B cell (primary cell): ENCODE results near the gene CFAP20DC. TPM values are rescaled to one million over a fixed set of nuclear protein-coding genes. Genes with fewer than 3 reads are reported as not detected.

Source experiments
- ATAC-seq: fragments of 200-7000 bp; cut with Tn5 transposase; one replicate; pipeline ENCODE4 v1.10.0; 2021; ENCODE audit warnings: low read depth, mild to moderate bottlenecking, moderate number of reproducible peaks, moderate library complexity
- CTCF ChIA-PET: fragments of 350-600 bp; sonication (Branson Sonifier 250); formaldehyde crosslinking; loops from one replicate; lab custom pipeline; 2021; ENCODE audit warnings: antibody characterized with exemption, inconsistent platforms; lab: Charles Lee
- POLR2A ChIA-PET: fragments of 350-600 bp; sonication (Branson Sonifier 250); formaldehyde crosslinking; loops from one replicate; lab custom pipeline; 2021; ENCODE audit warnings: antibody characterized with exemption; lab: Charles Lee
- DNase-seq: peaks from one replicate; pipeline ENCODE4 v3.0.0; 2013
- H2AFZ ChIP-seq: 2 replicates; pipeline ENCODE4 v1.6.1; 2012; ENCODE audit warnings: mild to moderate bottlenecking, low read depth, low read length; ENCODE audit not compliant: insufficient read depth, poor library complexity, severe bottlenecking
- H3K27ac ChIP-seq, 2 donors: 1 replicate in 1 of 2; 2 replicates in 1 of 2; pipeline ENCODE4 v1.5.1; 2012 to 2013; ENCODE audit warnings: low read length in 2 of 2, mild to moderate bottlenecking in 2 of 2, moderate library complexity in 1 of 2
- H3K27me3 ChIP-seq, 4 experiments: fragments of 200-600 bp in 1 of 4; sonication (generic) in 1 of 4; replicated peaks in 1 of 4; 1 replicate in 2 of 4; 2 replicates in 2 of 4; pipeline versions ENCODE4 v1.6.1 to v1.7.0; 2013 to 2016; ENCODE audit warnings: low read length in 3 of 4, mild to moderate bottlenecking in 2 of 4, mixed read lengths in 1 of 4, moderate library complexity in 1 of 4; ENCODE audit not compliant: insufficient read depth in 4 of 4, control insufficient read depth in 3 of 4; ENCODE audit errors: control extremely low read depth in 1 of 4
- H3K36me3 ChIP-seq, 2 experiments: replicated peaks in 1 of 2; 1 replicate in 1 of 2; 2 replicates in 1 of 2; pipeline versions ENCODE4 v1.6.1 to v1.7.1; 2013; ENCODE audit warnings: low read length in 1 of 2; ENCODE audit not compliant: insufficient read depth in 2 of 2, control insufficient read depth in 1 of 2; ENCODE audit errors: control extremely low read depth in 1 of 2, extremely low read depth in 1 of 2
- H3K4me1 ChIP-seq, 2 donors: fragments of 200-600 bp in 1 of 2; sonication (generic) in 1 of 2; 1 replicate in 1 of 2; 2 replicates in 1 of 2; pipeline versions ENCODE4 v1.5.1 to v1.6.1; 2013 to 2017; ENCODE audit warnings: low read length in 2 of 2; ENCODE audit not compliant: control insufficient read depth in 2 of 2, insufficient read depth in 2 of 2
- H3K4me2 ChIP-seq: replicated peaks from 2 replicates; pipeline ENCODE3; 2012; ENCODE audit warnings: mild to moderate bottlenecking, low read depth, low read length; ENCODE audit not compliant: poor library complexity, severe bottlenecking
- H3K4me3 ChIP-seq, 5 experiments: fragments of 200-600 bp in 1 of 5; sonication (generic) in 1 of 5; 1 replicate in 3 of 5; 2 replicates in 2 of 5; pipeline versions ENCODE4 v1.5.1 to v1.7.0; 2011 to 2016; ENCODE audit warnings: low read length in 4 of 5, mild to moderate bottlenecking in 4 of 5, low read depth in 2 of 5, control low read depth in 1 of 5, moderate library complexity in 1 of 5; ENCODE audit not compliant: insufficient read depth in 1 of 5; ENCODE audit errors: control extremely low read depth in 1 of 5, extremely low read depth in 1 of 5
- H3K79me2 ChIP-seq: fragments of 200-600 bp; sonication (generic); one replicate; pipeline ENCODE4 v1.6.0; 2016; ENCODE audit warnings: low read length; ENCODE audit not compliant: control insufficient read depth, insufficient read depth
- H3K9ac ChIP-seq: fragments of 200-600 bp; sonication (generic); 2 replicates; pipeline ENCODE4 v1.6.1; 2017; ENCODE audit warnings: mild to moderate bottlenecking, low read length, moderate library complexity
- H3K9me3 ChIP-seq, 3 donors: one replicate each; pipeline versions ENCODE4 v1.6.1 to v1.7.1; 2013; ENCODE audit warnings: low read length in 2 of 3; ENCODE audit not compliant: control insufficient read depth in 2 of 3, insufficient read depth in 1 of 3; ENCODE audit errors: control extremely low read depth in 1 of 3
- H4K20me1 ChIP-seq: 2 replicates; pipeline ENCODE4 v1.6.0; 2012; ENCODE audit warnings: mild to moderate bottlenecking, low read length; ENCODE audit not compliant: insufficient read depth, control insufficient read depth, poor library complexity, severe bottlenecking
- H3K27ac Mint-ChIP-seq: one replicate; pipeline ENCODE4 v1.8.0; 2021; ENCODE audit warnings: mixed read lengths
- H3K27me3 Mint-ChIP-seq: one replicate; pipeline ENCODE4 v1.8.0; 2021; ENCODE audit warnings: mixed read lengths
- H3K4me1 Mint-ChIP-seq: one replicate; pipeline ENCODE4 v1.8.0; 2021; ENCODE audit warnings: mixed read lengths
- H3K4me3 Mint-ChIP-seq: one replicate; pipeline ENCODE4 v1.8.0; 2021; ENCODE audit warnings: mixed read lengths
- H3K9me3 Mint-ChIP-seq: one replicate; pipeline ENCODE4 v1.8.0; 2022; ENCODE audit warnings: mixed read lengths; ENCODE audit not compliant: insufficient read depth
- EZH2 ChIP-seq: IDR thresholded peaks from 2 replicates; pipeline ENCODE4 v1.6.1; 2012; ENCODE audit warnings: borderline replicate concordance, low read depth, mild to moderate bottlenecking, moderate library complexity, low read length; ENCODE audit not compliant: insufficient read depth, poor library complexity, severe bottlenecking
- whole genome bisulfite sequencing: methylation state at CpG from one replicate; pipeline ENCODE4 v1.1.5; 2013; ENCODE audit warnings: missing lambda C conversion rate; ENCODE audit not compliant: insufficient coverage; 5-methylcytosine and 5-hydroxymethylcytosine counted together
- intact Hi-C: fragments of 100-400 bp; cut with micrococcal nuclease; formaldehyde crosslinking; loops from one replicate; pipeline ENCODE4 v1.10.0; 2022
- polyA plus RNA-seq: library from polyadenylated mRNA; depleted of rRNA; stranded (reverse); fragments of >200 nt; gene quantifications from 2 replicates; pipeline ENCODE4 v1.2.3, GENCODE V29; 2012
- total RNA-seq, 2 donors: library from RNA; stranded (reverse); fragments of 120-200 nt in 1 of 2; gene quantifications; 1 replicate in 1 of 2; 2 replicates in 1 of 2; pipeline versions ENCODE4 v1.2.3 to v1.2.4, GENCODE V29; 2013 to 2022
- TF ChIP-seq, protein P1 (sequence below): fragments of 200-600 bp; IDR thresholded peaks from one replicate; pipeline ENCODE4 v1.8.0; 2022; ENCODE audit warnings: antibody characterized with exemption, mild to moderate bottlenecking

Gene CFAP20DC
- total and polyA plus RNA-seq, 2 donors (not counting 1 experiment from before 2014, with no cell fraction given) = 0.27 to 1.2 TPM

DNA sequence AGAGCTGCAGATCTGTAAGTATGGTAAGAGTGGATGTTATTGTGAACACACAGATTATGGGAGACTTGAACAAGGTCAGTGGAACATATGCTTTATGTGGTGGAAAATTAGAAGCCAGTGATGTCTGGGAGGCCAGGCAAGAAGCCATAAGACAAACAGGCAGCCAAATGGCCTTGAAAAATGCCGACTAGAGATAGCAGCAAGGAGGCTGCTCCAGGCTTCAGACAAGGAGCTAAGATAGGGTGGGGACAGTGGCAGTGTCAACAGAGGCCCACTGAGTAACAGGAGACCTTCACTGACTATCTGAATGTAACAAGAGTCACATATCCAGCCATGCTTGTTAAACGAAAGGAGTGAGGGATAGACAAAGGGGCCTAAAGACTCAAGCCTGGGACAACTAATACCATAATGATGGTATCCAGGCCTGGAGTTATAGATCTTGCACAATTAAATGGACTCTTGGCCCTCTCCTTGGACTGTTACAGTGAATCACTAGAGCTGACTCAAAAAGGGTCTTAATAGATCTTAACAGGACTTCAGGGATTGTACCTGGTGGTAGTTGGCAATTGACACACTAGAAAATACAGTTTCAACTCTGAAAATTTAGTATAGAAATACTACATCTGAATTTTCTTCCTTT, 50.6 kb downstream of the CFAP20DC start:
- H3K9ac ChIP-seq = no peak overlapping the region
- no peaks in the 10 kb centered on the region for H3K79me2 ChIP-seq
- ChIA-PET CTCF (interaction anchor here (0.7 kb wide), 1 partner anchor 22 kb away, joined by 4 read pairs; no protein-coding TSS in a partner anchor), POLR2A (no interaction called here)
- H3K9me3 ChIP-seq = no peaks in the 10 kb centered on the region
- no peak overlapping the region for H3K4me3 Mint-ChIP-seq
- no peak for ATAC-seq
- H4K20me1 ChIP-seq = no peaks in the 10 kb centered on the region
- no peak overlapping the region for H3K4me2 ChIP-seq
- no peak overlapping the region for H2AFZ ChIP-seq
- no peak overlapping the region for H3K4me3 ChIP-seq
- peaks cover 9% of the 10 kb centered on the region for H3K4me1 Mint-ChIP-seq
- TF ChIP-seq, protein P1, sequence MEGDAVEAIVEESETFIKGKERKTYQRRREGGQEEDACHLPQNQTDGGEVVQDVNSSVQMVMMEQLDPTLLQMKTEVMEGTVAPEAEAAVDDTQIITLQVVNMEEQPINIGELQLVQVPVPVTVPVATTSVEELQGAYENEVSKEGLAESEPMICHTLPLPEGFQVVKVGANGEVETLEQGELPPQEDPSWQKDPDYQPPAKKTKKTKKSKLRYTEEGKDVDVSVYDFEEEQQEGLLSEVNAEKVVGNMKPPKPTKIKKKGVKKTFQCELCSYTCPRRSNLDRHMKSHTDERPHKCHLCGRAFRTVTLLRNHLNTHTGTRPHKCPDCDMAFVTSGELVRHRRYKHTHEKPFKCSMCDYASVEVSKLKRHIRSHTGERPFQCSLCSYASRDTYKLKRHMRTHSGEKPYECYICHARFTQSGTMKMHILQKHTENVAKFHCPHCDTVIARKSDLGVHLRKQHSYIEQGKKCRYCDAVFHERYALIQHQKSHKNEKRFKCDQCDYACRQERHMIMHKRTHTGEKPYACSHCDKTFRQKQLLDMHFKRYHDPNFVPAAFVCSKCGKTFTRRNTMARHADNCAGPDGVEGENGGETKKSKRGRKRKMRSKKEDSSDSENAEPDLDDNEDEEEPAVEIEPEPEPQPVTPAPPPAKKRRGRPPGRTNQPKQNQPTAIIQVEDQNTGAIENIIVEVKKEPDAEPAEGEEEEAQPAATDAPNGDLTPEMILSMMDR = no peak
- no peak for TF ChIP-seq EZH2
- no peak overlapping the region for H3K27ac ChIP-seq
- no peaks in the 10 kb centered on the region for H3K9me3 Mint-ChIP-seq
- no peak for DNase-seq
- no peaks in the 10 kb centered on the region for H3K36me3 ChIP-seq
- no peaks in the 10 kb centered on the region for H3K4me1 ChIP-seq
- 100% methylated on average over 1 of the region's 2 CpGs for WGBS
- no peaks in the 10 kb centered on the region for H3K27me3 Mint-ChIP-seq
- intact Hi-C loops = no loop called here
- no peak overlapping the region for H3K27ac Mint-ChIP-seq
- no peaks in the 10 kb centered on the region for H3K27me3 ChIP-seq

DNA sequence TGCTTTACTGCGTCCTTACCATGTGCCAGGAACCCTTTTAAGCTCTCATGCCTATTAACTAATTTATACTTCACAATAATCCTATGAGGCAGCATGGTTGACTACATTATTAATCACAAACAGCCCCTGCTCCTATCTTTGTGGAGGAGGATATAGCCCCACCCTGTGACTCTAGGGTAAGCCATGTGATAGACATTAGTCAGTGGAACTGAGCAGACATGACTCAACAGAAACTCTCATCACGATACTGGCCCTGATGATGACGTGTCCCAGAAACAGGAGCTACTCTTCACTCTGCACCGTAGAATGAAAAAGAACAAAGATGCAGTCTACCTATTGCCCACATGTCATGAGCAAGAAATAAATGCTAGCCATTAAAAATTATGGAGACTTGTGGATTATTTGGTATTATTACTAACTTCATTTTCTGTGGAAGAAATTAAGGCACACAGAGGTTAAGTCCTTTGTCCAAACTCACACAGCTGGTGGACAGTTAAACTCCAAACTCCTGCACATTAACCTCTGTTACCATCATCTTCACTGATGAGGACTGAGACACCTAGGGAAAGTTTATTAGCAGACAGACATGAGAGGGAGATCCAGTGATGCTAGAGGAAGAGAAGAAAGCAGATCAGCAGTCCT, 51.2 kb downstream of the CFAP20DC start:
- H3K9me3 ChIP-seq = no peaks in the 10 kb centered on the region
- CTCF ChIA-PET = interaction anchor here (2.9 kb wide), 1 partner anchor 54 kb away, joined by 16 read pairs; no protein-coding TSS in a partner anchor
- no peak for ATAC-seq

More for the DNA sequence above, 51.2 kb downstream of the CFAP20DC start:
- H3K27me3 ChIP-seq = no peaks in the 10 kb centered on the region
- no peaks in the 10 kb centered on the region for H4K20me1 ChIP-seq
- Mint-ChIP-seq H3K9me3 (no peaks in the 10 kb centered on the region), H3K27me3 (no peaks in the 10 kb centered on the region), H3K27ac (no peak overlapping the region), H3K4me3 (no peak overlapping the region), H3K4me1 (peaks cover 9% of the 10 kb centered on the region)
- no peak overlapping the region for H3K27ac ChIP-seq
- intact Hi-C loops = no loop called here
- no peaks in the 10 kb centered on the region for H3K36me3 ChIP-seq
- DNase-seq = no peak
- H3K4me3 ChIP-seq = no peak overlapping the region
- no peaks in the 10 kb centered on the region for H3K79me2 ChIP-seq
- WGBS = 67% methylated on average over 3 of the region's 4 CpGs
- H2AFZ ChIP-seq = no peak overlapping the region
- POLR2A ChIA-PET = no interaction called here
- H3K4me2 ChIP-seq = no peak overlapping the region
- H3K9ac ChIP-seq = no peak overlapping the region
- TF ChIP-seq EZH2 = no peak
- TF ChIP-seq, protein P1 = no peak
- H3K4me1 ChIP-seq = no peaks in the 10 kb centered on the region
